B cell (primary cell): ENCODE measurements around the gene FTSJ3. TPM values are rescaled to one million over a fixed set of nuclear protein-coding genes. Genes with fewer than 3 reads are reported as not detected.
A peak's percentile ranks its signal among the peaks of the same experiment; 100 is the strongest.

Experiments used
- ATAC-seq: fragments of 200-7000 bp; cut with Tn5 transposase; one replicate; pipeline ENCODE4 v1.10.0; 2021; ENCODE audit warnings: low read depth, mild to moderate bottlenecking, moderate number of reproducible peaks, moderate library complexity
- CTCF ChIA-PET: fragments of 350-600 bp; sonication (Branson Sonifier 250); formaldehyde crosslinking; loops from one replicate; lab custom pipeline; 2021; ENCODE audit warnings: antibody characterized with exemption, inconsistent platforms; lab: Charles Lee
- POLR2A ChIA-PET: fragments of 350-600 bp; sonication (Branson Sonifier 250); formaldehyde crosslinking; loops from one replicate; lab custom pipeline; 2021; ENCODE audit warnings: antibody characterized with exemption; lab: Charles Lee
- DNase-seq: peaks from one replicate; pipeline ENCODE4 v3.0.0; 2013
- H2AFZ ChIP-seq: 2 replicates; pipeline ENCODE4 v1.6.1; 2012; ENCODE audit warnings: mild to moderate bottlenecking, low read depth, low read length; ENCODE audit not compliant: insufficient read depth, poor library complexity, severe bottlenecking
- H3K27ac ChIP-seq, 2 donors: 1 replicate in 1 of 2; 2 replicates in 1 of 2; pipeline ENCODE4 v1.5.1; 2012 to 2013; ENCODE audit warnings: low read length in 2 of 2, mild to moderate bottlenecking in 2 of 2, moderate library complexity in 1 of 2
- H3K27me3 ChIP-seq, 4 experiments: fragments of 200-600 bp in 1 of 4; sonication (generic) in 1 of 4; replicated peaks in 1 of 4; 1 replicate in 2 of 4; 2 replicates in 2 of 4; pipeline versions ENCODE4 v1.6.1 to v1.7.0; 2013 to 2016; ENCODE audit warnings: low read length in 3 of 4, mild to moderate bottlenecking in 2 of 4, mixed read lengths in 1 of 4, moderate library complexity in 1 of 4; ENCODE audit not compliant: insufficient read depth in 4 of 4, control insufficient read depth in 3 of 4; ENCODE audit errors: control extremely low read depth in 1 of 4
- H3K36me3 ChIP-seq, 2 experiments: replicated peaks in 1 of 2; 1 replicate in 1 of 2; 2 replicates in 1 of 2; pipeline versions ENCODE4 v1.6.1 to v1.7.1; 2013; ENCODE audit warnings: low read length in 1 of 2; ENCODE audit not compliant: insufficient read depth in 2 of 2, control insufficient read depth in 1 of 2; ENCODE audit errors: control extremely low read depth in 1 of 2, extremely low read depth in 1 of 2
- H3K4me1 ChIP-seq, 2 donors: fragments of 200-600 bp in 1 of 2; sonication (generic) in 1 of 2; 1 replicate in 1 of 2; 2 replicates in 1 of 2; pipeline versions ENCODE4 v1.5.1 to v1.6.1; 2013 to 2017; ENCODE audit warnings: low read length in 2 of 2; ENCODE audit not compliant: control insufficient read depth in 2 of 2, insufficient read depth in 2 of 2
- H3K4me2 ChIP-seq: replicated peaks from 2 replicates; pipeline ENCODE3; 2012; ENCODE audit warnings: mild to moderate bottlenecking, low read depth, low read length; ENCODE audit not compliant: poor library complexity, severe bottlenecking
- H3K4me3 ChIP-seq, 5 experiments: fragments of 200-600 bp in 1 of 5; sonication (generic) in 1 of 5; 1 replicate in 3 of 5; 2 replicates in 2 of 5; pipeline versions ENCODE4 v1.5.1 to v1.7.0; 2011 to 2016; ENCODE audit warnings: low read length in 4 of 5, mild to moderate bottlenecking in 4 of 5, low read depth in 2 of 5, control low read depth in 1 of 5, moderate library complexity in 1 of 5; ENCODE audit not compliant: insufficient read depth in 1 of 5; ENCODE audit errors: control extremely low read depth in 1 of 5, extremely low read depth in 1 of 5
- H3K79me2 ChIP-seq: fragments of 200-600 bp; sonication (generic); one replicate; pipeline ENCODE4 v1.6.0; 2016; ENCODE audit warnings: low read length; ENCODE audit not compliant: control insufficient read depth, insufficient read depth
- H3K9ac ChIP-seq: fragments of 200-600 bp; sonication (generic); 2 replicates; pipeline ENCODE4 v1.6.1; 2017; ENCODE audit warnings: mild to moderate bottlenecking, low read length, moderate library complexity
- H3K9me3 ChIP-seq, 3 donors: one replicate each; pipeline versions ENCODE4 v1.6.1 to v1.7.1; 2013; ENCODE audit warnings: low read length in 2 of 3; ENCODE audit not compliant: control insufficient read depth in 2 of 3, insufficient read depth in 1 of 3; ENCODE audit errors: control extremely low read depth in 1 of 3
- H4K20me1 ChIP-seq: 2 replicates; pipeline ENCODE4 v1.6.0; 2012; ENCODE audit warnings: mild to moderate bottlenecking, low read length; ENCODE audit not compliant: insufficient read depth, control insufficient read depth, poor library complexity, severe bottlenecking
- H3K27ac Mint-ChIP-seq: one replicate; pipeline ENCODE4 v1.8.0; 2021; ENCODE audit warnings: mixed read lengths
- H3K27me3 Mint-ChIP-seq: one replicate; pipeline ENCODE4 v1.8.0; 2021; ENCODE audit warnings: mixed read lengths
- H3K4me1 Mint-ChIP-seq: one replicate; pipeline ENCODE4 v1.8.0; 2021; ENCODE audit warnings: mixed read lengths
- H3K4me3 Mint-ChIP-seq: one replicate; pipeline ENCODE4 v1.8.0; 2021; ENCODE audit warnings: mixed read lengths
- H3K9me3 Mint-ChIP-seq: one replicate; pipeline ENCODE4 v1.8.0; 2022; ENCODE audit warnings: mixed read lengths; ENCODE audit not compliant: insufficient read depth
- CTCF ChIP-seq: fragments of 200-600 bp; IDR thresholded peaks from one replicate; pipeline ENCODE4 v1.8.0; 2022; ENCODE audit warnings: antibody characterized with exemption, mild to moderate bottlenecking
- EZH2 ChIP-seq: IDR thresholded peaks from 2 replicates; pipeline ENCODE4 v1.6.1; 2012; ENCODE audit warnings: borderline replicate concordance, low read depth, mild to moderate bottlenecking, moderate library complexity, low read length; ENCODE audit not compliant: insufficient read depth, poor library complexity, severe bottlenecking
- WGBS: methylation state at CpG from one replicate; pipeline ENCODE4 v1.1.5; 2013; ENCODE audit warnings: missing lambda C conversion rate; ENCODE audit not compliant: insufficient coverage; 5-methylcytosine and 5-hydroxymethylcytosine counted together
- intact Hi-C: fragments of 100-400 bp; cut with micrococcal nuclease; formaldehyde crosslinking; loops from one replicate; pipeline ENCODE4 v1.10.0; 2022
- polyA plus RNA-seq: library from polyadenylated mRNA; depleted of rRNA; stranded (reverse); fragments of >200 nt; gene quantifications from 2 replicates; pipeline ENCODE4 v1.2.3, GENCODE V29; 2012
- total RNA-seq, 2 donors: library from RNA; stranded (reverse); fragments of 120-200 nt in 1 of 2; gene quantifications; 1 replicate in 1 of 2; 2 replicates in 1 of 2; pipeline versions ENCODE4 v1.2.3 to v1.2.4, GENCODE V29; 2013 to 2022

Gene FTSJ3
- total and polyA plus RNA-seq, 2 donors (not counting 1 experiment from before 2014, with no cell fraction given), result 26.5 to 75.9 TPM

DNA sequence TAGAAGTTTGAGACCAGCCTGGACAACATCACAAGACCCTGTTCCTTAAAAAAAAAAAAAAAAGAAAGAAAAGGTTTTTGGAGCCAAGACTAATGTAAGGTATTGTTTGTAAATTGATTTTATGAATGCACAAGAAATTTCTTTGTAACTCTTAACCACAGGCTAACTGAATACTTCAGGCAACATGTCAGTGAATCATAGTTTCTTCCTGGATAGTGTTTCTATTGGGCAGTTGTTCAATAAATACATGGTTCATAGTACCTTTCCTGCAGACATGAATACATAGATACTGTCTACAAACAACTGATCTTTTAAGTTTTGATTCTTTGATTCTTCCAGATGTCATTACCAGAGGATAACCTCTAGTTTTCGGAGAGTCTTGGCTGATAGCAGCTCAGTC, 41.9 kb downstream of the FTSJ3 start:
- intact Hi-C loops, result no loop called here
- peaks cover 28% of the 10 kb centered on the region for H3K4me1 Mint-ChIP-seq
- TF ChIP-seq EZH2 (no peak), CTCF (no peak)
- Histone ChIP-seq H3K9me3 (no peaks in the 10 kb centered on the region), H3K27me3 (no peaks in the 10 kb centered on the region), H3K36me3 (peaks cover 10 to 53% of the 10 kb centered on the region in 2 experiments), H3K27ac (no peak overlapping the region), H4K20me1 (peaks cover 60% of the 10 kb centered on the region), H2AFZ (no peak overlapping the region), H3K4me3 (no peak overlapping the region), H3K9ac (no peak overlapping the region), H3K4me1 (peaks cover 0 to 6% of the 10 kb centered on the region in 2 donors), H3K79me2 (peaks cover 91% of the 10 kb centered on the region), H3K4me2 (no peak overlapping the region)
- no peaks in the 10 kb centered on the region for H3K27me3 Mint-ChIP-seq
- ChIA-PET CTCF (no interaction called here), POLR2A (no interaction called here)
- H3K27ac Mint-ChIP-seq, result no peak overlapping the region
- ATAC-seq (no peak), DNase-seq (no peak)
- no peak overlapping the region for H3K4me3 Mint-ChIP-seq
- H3K9me3 Mint-ChIP-seq, result no peaks in the 10 kb centered on the region
- no CpG with 5 or more reads among the region's 1 CpG for WGBS

DNA sequence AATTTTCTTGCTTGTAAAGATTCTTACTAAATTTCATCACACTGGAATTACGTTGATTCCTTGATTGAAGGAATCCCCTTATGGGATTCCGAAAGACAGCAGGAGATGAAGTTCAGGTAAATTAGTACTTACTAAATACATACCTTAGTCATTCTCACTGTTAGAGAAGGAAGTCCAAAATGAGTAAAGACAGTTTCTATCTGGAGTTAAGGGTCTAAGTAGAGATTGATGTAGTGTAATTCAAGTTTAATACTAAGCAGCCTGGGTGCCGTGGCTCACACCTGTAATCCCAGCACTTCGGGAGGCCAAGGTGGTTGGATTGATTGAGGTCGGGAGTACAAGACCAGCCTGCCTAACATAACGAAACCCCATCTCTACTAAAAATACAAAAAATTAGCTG, 43.9 kb downstream of the FTSJ3 start:
- DNase-seq (no peak), ATAC-seq (no peak)
- peaks cover 0 to 6% of the 10 kb centered on the region in 2 donors for H3K4me1 ChIP-seq
- no peak overlapping the region for H2AFZ ChIP-seq
- CTCF ChIA-PET, result interaction anchor here (2.0 kb wide), 1 partner anchor 9 kb away, joined by 6 read pairs; the partner anchor contains the start of genes CCDC47 and DDX42
- no peaks in the 10 kb centered on the region for H3K9me3 Mint-ChIP-seq
- H4K20me1 ChIP-seq, result peaks cover 59% of the 10 kb centered on the region
- H3K27ac Mint-ChIP-seq, result peak overlapping the region; percentile 26
- H3K36me3 ChIP-seq, result peaks cover 15 to 50% of the 10 kb centered on the region in 2 experiments
- H3K27me3 ChIP-seq, result no peaks in the 10 kb centered on the region
- no peak for TF ChIP-seq CTCF
- TF ChIP-seq EZH2, result no peak
- no CpG with 5 or more reads among the region's 6 CpGs for WGBS
- H3K4me3 Mint-ChIP-seq, result no peak overlapping the region
- H3K4me1 Mint-ChIP-seq, result peaks cover 41% of the 10 kb centered on the region
- H3K27ac ChIP-seq, result no peak overlapping the region
- H3K4me3 ChIP-seq, result no peak overlapping the region
- intact Hi-C loops, result no loop called here
- no peak overlapping the region for H3K9ac ChIP-seq
- POLR2A ChIA-PET, result no interaction called here
- H3K27me3 Mint-ChIP-seq, result no peaks in the 10 kb centered on the region
- peaks cover 94% of the 10 kb centered on the region for H3K79me2 ChIP-seq
- H3K4me2 ChIP-seq, result no peak overlapping the region
- no peaks in the 10 kb centered on the region for H3K9me3 ChIP-seq
